ENCODE data around the gene CBR1.

Gene CBR1

DNA sequence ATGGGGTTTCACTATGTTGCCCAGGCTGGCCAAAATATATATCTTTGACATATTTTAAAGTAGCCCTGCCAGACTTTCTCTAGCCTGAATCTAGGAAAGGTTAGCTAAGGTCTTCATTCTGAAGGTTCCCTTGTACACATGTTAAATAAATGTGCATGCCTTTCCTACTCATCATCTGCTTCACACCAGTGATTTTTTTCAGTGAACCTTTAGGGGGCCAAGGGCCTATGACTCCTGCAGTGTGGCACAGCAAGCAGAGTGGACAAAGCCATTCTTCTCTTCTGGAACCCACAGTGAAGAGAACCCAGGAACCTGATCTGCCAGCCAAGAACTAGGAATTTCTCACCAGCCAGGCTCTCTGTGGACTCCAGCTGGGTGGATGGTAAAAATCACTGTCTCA, 22.9 kb downstream of the CBR1 start:
- TF ChIP-seq, protein P1, sequence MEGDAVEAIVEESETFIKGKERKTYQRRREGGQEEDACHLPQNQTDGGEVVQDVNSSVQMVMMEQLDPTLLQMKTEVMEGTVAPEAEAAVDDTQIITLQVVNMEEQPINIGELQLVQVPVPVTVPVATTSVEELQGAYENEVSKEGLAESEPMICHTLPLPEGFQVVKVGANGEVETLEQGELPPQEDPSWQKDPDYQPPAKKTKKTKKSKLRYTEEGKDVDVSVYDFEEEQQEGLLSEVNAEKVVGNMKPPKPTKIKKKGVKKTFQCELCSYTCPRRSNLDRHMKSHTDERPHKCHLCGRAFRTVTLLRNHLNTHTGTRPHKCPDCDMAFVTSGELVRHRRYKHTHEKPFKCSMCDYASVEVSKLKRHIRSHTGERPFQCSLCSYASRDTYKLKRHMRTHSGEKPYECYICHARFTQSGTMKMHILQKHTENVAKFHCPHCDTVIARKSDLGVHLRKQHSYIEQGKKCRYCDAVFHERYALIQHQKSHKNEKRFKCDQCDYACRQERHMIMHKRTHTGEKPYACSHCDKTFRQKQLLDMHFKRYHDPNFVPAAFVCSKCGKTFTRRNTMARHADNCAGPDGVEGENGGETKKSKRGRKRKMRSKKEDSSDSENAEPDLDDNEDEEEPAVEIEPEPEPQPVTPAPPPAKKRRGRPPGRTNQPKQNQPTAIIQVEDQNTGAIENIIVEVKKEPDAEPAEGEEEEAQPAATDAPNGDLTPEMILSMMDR (IDR thresholded peaks at IDR 0.05) = no peak

DNA sequence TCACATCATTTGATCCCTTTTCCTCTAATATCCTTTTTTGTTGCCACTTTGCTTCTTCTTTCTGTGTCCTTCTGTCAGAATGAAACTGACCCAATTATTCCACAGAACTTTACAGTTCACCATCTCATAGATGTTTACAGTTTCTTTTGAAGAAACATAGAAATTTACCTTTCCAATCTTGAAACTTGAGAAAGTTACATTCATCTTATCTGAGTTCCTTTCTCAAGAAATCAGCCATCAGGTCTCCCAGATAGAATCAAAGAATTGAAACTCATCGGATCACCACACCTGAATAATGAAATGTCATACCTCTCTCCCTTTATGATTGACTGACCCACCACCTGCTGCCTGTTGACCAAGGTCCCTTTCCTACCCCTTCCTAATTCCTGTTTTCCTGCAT, 23.7 kb downstream of the CBR1 start:
- TF ChIP-seq, protein P1 (IDR thresholded peaks at IDR 0.05) = no peak

DNA sequence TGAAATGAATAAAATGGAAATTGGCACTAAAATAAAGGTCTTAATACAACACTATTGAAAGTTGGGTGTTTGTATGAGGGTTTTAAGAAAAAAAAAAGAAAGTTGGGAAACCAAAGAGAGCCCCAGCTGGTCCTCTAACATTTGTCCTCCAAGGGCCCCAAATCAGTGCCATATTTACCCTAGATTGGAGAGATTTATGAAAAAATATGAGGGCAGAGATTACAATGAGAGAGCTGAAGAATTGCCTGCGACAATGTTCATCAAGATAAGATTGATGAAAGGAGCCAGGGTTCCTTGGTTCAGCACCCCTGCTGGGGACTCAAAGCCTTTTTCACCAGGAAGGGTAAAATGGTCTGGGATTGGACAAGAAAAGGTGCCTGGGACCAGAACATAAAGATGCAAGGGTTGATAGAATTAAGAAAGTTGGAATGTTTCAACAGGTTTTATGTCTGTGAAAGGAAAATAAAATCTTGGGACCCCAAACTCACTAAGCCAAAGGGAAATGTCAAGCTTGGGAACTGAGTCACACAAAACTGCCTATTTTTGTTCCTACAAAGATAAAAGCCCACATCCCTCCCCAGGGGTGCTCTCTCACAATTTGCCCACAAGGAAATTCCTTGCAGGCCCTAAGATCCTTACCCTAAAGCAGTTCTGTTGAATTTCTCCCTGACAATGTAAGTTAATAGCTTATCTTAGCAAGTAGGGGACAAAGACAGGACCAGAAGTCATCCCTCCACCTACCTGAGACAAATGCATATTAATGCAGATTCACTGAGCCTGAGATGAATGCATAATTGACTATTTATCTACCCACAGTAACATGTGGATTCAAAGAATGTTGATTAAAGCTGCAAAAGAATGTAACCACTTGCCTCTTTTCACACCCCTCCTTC, 26.8 kb downstream of the CBR1 start:
- TF ChIP-seq, protein P1 (IDR thresholded peaks at IDR 0.05) = no peak

DNA sequence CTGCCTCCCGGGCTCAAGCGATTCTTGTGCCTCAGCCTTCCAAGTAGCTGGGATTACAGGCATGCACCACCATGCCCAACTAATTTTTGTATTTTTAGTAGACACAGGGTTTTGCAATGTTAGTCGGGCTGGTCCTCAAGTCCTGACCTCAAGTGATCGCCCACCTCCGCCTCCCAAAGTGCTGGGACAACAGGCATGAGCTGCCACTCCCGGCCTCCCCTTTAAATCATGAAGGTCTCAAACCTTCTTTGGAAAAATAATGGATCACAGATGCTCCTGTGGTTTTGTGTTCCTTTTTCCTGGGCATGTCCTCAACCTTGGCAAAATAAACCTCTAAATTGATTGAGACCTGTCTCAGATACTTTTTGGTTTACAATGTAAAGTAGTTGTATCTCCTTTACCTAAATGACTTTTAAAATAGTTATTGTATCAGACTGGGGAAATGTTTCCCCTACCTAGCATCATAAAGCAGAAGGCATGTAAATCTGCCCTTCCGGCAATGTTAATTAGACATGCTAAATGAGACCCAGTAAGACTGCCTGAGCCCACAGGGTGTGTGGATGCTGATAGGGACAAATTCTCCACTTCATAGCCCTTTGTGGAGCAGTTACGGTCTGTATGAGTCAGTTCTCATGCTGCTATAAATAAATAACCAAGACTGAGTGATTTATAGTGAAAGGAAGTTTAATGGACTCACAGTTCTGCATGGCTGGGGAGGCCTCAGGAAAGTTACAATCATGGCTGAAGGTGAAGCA, 27.8 kb downstream of the CBR1 start:
- TF ChIP-seq, protein P1 (IDR thresholded peaks at IDR 0.05) = no peak

DNA sequence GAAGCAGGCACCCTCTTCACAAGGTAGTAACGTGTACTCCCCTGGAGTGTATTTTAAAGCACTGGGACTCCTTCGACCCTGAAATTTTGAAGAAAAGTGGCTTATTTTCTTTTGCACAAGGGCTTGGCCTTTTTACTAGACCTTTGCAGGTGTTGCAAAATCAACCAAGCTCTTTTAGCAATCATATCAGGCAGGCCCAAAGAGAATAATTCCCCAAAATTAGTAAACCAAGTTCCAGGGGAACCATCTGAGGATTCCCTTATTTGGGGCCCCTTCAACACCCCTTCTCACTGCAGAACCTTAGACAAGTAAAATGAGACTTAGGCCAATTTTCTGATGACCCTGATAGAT, 28.3 kb downstream of the CBR1 start:
- TF ChIP-seq, protein P1 (IDR thresholded peaks at IDR 0.05) = no peak

DNA sequence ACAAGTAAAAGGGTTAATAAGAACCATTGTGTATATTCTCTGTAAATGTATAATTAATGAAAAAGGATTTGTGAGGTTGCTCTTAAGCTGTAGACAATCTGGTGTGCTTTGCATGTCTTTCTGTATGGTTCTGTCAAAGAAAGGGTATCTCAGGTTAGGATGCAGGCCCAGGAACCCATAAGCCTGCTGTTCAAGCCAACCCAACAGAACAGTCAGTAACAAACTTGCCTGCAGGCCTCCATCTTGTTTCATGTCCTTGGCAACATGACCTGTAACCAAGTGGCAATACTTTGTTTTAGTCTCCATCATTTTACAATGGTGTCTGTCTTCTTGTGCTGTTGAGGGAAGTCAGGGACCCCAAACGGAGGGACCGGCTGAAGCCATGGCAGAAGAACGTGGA, 29.2 kb downstream of the CBR1 start:
- TF ChIP-seq, protein P1 (IDR thresholded peaks at IDR 0.05) = no peak

DNA sequence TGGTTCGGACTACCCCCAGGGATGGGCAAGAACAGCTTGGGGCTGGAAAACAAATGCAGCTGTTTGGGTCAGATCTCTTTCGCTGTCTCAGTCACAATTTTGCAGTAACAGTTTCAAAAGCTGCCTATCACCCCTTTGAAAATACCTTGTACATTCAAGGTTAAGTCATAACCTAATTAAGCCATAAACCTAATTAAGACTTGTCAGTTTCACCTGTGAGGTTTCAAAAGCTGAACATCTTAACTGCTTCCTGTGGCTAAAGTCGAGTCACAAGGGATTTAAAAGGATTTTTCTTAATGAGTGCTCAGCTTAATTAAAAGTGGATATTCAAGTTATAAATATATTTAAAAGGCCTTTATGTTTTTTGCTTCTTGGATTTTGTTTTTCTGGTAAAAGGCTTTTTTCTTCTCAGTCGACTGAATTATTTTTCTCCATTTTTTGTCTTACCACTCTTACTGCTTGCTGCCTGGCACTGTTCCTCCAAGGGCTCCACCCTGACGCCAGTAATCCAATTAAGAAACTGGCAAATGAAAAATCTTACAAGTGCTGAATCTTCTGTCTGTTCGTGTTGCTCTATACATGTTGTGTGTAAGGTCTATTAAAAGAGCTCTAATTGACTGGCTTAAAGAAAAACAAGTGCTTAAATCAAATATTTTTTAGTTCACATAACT, 31.3 kb downstream of the CBR1 start:
- TF ChIP-seq, protein P1 (IDR thresholded peaks at IDR 0.05) = no peak
